H1 (cell line): ENCODE results near the gene POLE.

Experiments used
- CHD2 ChIP-seq: IDR thresholded peaks from 2 replicates; pipeline ENCODE4 v1.6.1; 2012; ENCODE audit warnings: low read length, improper control_type of control experiment
- MAX ChIP-seq: IDR thresholded peaks from 2 replicates; pipeline ENCODE4 v1.6.1; 2012; ENCODE audit warnings: inconsistent platforms
- POLR2A ChIP-seq, 2 experiments: IDR thresholded peaks; 1 replicate in 1 of 2; 2 replicates in 1 of 2; pipeline ENCODE4 v1.6.1; 2011; ENCODE audit warnings: low read depth in 2 of 2, low read length in 2 of 2, mild to moderate bottlenecking in 2 of 2; ENCODE audit errors: control extremely low read depth in 1 of 2
- POLR2AphosphoS5 ChIP-seq: IDR thresholded peaks from 2 replicates; pipeline ENCODE4 v1.6.1; 2011; ENCODE audit warnings: low read depth, low read length
- SIN3A ChIP-seq, 2 experiments: IDR thresholded peaks in 1 of 2; conservative IDR thresholded peaks in 1 of 2; 2 replicates each; pipeline ENCODE4 v1.6.1; 2011 to 2012; ENCODE audit warnings: low read length in 2 of 2, improper control_type of control experiment in 1 of 2, low read depth in 1 of 2, mild to moderate bottlenecking in 1 of 2
- YY1 ChIP-seq: IDR thresholded peaks from 2 replicates; pipeline ENCODE4 v1.6.1; 2011; ENCODE audit warnings: low read depth, mild to moderate bottlenecking, low read length
- ZNF274 ChIP-seq: IDR thresholded peaks from 2 replicates; pipeline ENCODE4 v1.7.0; 2012; ENCODE audit warnings: low read length, borderline replicate concordance; ENCODE audit errors: extremely low read depth
- TF ChIP-seq, protein P1 (sequence below), 3 experiments: IDR thresholded peaks; 1 replicate in 2 of 3; 2 replicates in 1 of 3; pipeline versions ENCODE4 v1.5.1 to v1.6.1; 2011; ENCODE audit warnings: low read length in 3 of 3, mild to moderate bottlenecking in 3 of 3, inconsistent platforms in 2 of 3, low read depth in 1 of 3, moderate library complexity in 1 of 3; ENCODE audit not compliant: insufficient read depth in 1 of 3; ENCODE audit errors: control extremely low read depth in 1 of 3

DNA sequence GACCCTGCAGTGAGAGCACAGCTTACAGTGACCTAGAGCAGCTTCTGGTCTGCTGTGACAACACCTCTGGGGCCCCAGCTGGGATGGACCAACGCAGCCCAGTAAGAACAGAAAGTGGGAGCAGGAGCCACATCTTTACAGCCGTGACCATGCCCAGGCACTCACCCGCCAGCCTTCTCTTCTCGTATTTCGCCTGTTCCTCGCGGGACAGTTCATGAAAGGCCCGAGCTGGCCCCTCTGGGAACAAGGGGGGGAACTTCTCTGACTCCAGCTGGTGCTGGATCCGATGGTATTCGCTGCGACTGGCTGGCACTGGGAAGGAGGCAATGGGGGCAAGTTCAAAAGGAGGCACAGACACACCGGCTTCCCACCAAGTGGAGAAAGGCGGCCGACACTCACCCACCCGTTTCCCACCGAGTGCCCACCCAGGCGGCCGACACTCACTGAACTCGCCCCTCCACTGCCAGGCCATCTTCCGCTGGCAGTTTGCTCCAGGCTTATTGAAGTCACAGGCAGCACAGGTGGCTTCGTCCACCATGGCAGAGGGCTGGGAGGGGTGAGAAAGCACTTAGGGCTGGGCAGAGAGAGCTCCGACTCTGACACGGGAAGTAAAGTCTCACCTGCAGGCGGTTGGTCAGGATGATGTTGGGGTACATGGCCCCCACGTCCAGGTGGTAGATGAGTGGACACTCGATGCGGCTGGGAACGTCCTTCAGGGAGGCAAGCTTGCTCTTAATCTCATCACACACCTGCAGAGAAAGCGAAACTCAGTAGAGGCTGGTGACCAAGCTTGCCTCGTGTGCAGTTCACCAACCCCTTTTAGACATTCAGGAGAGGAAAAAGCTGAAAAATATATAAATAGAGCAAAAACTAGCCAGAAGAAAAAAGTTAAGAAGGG lies 18.7 kb downstream of the POLE start:
- TF ChIP-seq SIN3A (conservative IDR thresholded peaks at IDR 0.05 in 1 of 2, IDR thresholded peaks at IDR 0.05 in 1 of 2; ENCODE audit: low read depth in 1 of 2, low read length in 2 of 2) (no peak), MAX (no peak), ZNF274 (no peak), POLR2A (IDR thresholded peaks at IDR 0.05; ENCODE audit: control extremely low read depth in 1 of 2, low read depth in 2 of 2, low read length in 2 of 2) (no peak), YY1 (no peak), CHD2 (no peak), POLR2AphosphoS5 (no peak)
- TF ChIP-seq, protein P1, sequence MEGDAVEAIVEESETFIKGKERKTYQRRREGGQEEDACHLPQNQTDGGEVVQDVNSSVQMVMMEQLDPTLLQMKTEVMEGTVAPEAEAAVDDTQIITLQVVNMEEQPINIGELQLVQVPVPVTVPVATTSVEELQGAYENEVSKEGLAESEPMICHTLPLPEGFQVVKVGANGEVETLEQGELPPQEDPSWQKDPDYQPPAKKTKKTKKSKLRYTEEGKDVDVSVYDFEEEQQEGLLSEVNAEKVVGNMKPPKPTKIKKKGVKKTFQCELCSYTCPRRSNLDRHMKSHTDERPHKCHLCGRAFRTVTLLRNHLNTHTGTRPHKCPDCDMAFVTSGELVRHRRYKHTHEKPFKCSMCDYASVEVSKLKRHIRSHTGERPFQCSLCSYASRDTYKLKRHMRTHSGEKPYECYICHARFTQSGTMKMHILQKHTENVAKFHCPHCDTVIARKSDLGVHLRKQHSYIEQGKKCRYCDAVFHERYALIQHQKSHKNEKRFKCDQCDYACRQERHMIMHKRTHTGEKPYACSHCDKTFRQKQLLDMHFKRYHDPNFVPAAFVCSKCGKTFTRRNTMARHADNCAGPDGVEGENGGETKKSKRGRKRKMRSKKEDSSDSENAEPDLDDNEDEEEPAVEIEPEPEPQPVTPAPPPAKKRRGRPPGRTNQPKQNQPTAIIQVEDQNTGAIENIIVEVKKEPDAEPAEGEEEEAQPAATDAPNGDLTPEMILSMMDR (IDR thresholded peaks at IDR 0.05; ENCODE audit: control extremely low read depth in 1 of 3, insufficient read depth in 1 of 3, low read depth in 1 of 3, low read length in 3 of 3): no peak
